Measurements from ENCODE around the gene PDLIM1.

DNA sequence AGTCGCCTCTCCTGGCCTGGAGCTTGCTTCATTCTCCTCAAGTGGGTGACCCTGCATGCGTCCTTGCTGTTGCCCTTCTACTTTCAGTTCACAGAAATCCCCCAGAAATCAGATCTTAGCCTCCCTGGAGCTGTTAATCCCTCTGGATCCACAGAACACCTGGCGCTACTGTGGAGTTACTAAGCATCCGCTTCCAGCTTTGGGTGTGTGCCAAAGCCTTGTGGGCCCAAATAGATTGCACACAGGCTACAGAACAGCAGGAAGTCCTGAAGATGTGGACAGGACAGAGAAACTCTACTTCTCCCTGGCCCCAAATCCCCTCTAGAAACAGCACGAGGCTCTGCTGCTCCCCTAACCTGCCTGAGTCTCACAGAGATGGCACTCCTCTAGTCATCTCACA lies 36.6 kb upstream of the PDLIM1 start:
- TF ChIP-seq POLR2A (IDR thresholded peaks at IDR 0.05; ENCODE audit: low read length) = no peak
- TF ChIP-seq GATA1 (IDR thresholded peaks at IDR 0.05; ENCODE audit: low read depth, low read length) = no peak
